Body of pancreas (tissue), 4 donors: ENCODE data around the gene PTPRT.

ENCODE experiments used
- POLR2A ChIP-seq, 3 donors: fragments of 450-650 bp; IDR thresholded peaks; one replicate each; pipeline ENCODE4 v1.6.1; 2016; ENCODE audit warnings: antibody characterized with exemption in 3 of 3, mild to moderate bottlenecking in 2 of 3
- TF ChIP-seq, protein P1 (sequence below), 7 experiments: fragments of 450-650 bp in 4 of 7; fragments of 200-600 bp in 3 of 7; sonication (generic) in 3 of 7; IDR thresholded peaks; one replicate each; pipeline ENCODE4 v1.5.1; 2016 to 2019; ENCODE audit warnings: antibody characterized with exemption in 7 of 7

DNA sequence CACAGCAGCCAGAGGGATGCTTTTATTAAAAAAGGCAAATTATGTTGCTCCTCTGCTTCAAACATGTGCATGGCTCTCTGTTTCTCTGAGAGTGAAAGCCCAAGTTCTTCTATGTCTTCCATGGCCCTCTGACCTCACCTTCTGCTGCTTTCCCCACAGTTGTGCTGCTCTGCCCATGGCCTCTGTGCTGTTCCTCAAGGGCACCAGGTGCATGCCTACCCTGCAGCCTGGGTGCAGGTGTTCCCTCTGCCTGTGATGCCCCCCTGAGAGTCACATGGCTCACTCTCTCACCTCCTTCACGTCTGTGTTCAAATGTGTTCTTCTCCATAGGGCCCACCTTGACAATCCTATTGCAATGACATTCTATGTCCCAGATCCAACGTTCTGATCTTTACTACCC lies 1094.5 kb downstream of the PTPRT start:
- no peak for TF ChIP-seq POLR2A (IDR thresholded peaks at IDR 0.05)
- TF ChIP-seq, protein P1, sequence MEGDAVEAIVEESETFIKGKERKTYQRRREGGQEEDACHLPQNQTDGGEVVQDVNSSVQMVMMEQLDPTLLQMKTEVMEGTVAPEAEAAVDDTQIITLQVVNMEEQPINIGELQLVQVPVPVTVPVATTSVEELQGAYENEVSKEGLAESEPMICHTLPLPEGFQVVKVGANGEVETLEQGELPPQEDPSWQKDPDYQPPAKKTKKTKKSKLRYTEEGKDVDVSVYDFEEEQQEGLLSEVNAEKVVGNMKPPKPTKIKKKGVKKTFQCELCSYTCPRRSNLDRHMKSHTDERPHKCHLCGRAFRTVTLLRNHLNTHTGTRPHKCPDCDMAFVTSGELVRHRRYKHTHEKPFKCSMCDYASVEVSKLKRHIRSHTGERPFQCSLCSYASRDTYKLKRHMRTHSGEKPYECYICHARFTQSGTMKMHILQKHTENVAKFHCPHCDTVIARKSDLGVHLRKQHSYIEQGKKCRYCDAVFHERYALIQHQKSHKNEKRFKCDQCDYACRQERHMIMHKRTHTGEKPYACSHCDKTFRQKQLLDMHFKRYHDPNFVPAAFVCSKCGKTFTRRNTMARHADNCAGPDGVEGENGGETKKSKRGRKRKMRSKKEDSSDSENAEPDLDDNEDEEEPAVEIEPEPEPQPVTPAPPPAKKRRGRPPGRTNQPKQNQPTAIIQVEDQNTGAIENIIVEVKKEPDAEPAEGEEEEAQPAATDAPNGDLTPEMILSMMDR (IDR thresholded peaks at IDR 0.05): no peak
